Body of pancreas (tissue), 4 donors: ENCODE data around the gene DMGDH.

Source experiments
- CTCF ChIP-seq, 7 experiments: fragments of 450-650 bp in 4 of 7; fragments of 200-600 bp in 3 of 7; sonication (generic) in 3 of 7; IDR thresholded peaks; one replicate each; pipeline ENCODE4 v1.5.1; 2016 to 2019; ENCODE audit warnings: antibody characterized with exemption in 7 of 7
- POLR2A ChIP-seq, 3 donors: fragments of 450-650 bp; IDR thresholded peaks; one replicate each; pipeline ENCODE4 v1.6.1; 2016; ENCODE audit warnings: antibody characterized with exemption in 3 of 3, mild to moderate bottlenecking in 2 of 3

DNA sequence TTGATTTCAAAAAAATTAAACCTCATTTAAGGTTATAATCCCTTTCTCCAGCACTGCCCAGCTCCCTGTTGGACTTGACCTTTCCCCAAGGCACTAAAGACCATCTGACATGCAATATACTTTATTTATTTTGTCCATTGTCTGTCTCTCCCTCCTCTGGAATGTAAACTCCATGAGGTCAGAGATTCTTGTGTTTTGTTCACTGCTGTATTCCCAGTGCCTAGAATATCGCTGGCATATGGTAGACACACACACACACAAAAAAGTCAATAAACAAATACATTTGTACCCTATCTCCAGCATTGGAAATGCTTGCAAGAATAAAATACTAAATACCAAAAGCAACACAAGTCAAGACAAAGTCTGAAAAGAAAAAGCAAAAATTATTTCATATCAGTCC, 67.1 kb downstream of the DMGDH start:
- TF ChIP-seq CTCF (IDR thresholded peaks at IDR 0.05) (no peak), POLR2A (IDR thresholded peaks at IDR 0.05) (no peak)
